ENCODE data around the gene HTR6.
"Not testable (repeated sequence)": the region's sequence is repeated elsewhere in the genome, so short reads cannot be mapped to it uniquely, and the experiment has no call there.

The HTR6 gene

GRCh38 chr1:19664453-19665185, at the start of gene HTR6:
TSS of gene HTR6 (plus strand) at chr1:19664875. CDS start at chr1:19665754, 879 bp downstream.
- peak in 1 of 2 experiments; percentile 40 for DNase-seq

- no peak for DNase-seq
These were observed 49.2 kb upstream of the HTR6 start for GRCh38 chr1:19615438-19615837.

DNA sequence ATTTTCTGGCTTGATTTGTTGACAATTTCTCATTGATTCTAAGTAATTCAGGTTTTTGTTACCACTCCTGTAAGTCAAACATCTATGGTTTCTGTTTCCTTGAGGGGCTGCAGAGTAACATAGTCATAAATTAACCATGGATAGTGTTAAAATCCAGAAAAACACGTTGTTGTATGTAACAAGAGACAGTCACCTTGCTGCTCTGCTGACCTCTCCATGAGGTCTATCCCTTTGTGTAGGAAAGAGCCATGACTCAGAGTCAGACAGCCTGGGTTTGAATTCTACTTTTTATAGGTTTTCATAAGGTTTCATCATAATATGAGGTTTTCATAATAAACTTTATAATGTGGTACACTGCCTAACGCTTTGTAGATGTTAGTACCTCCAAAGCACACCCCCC, 48.2 kb upstream of the HTR6 start:
- no peak for DNase-seq

GRCh38 chr1:19617376-19617775, 47.3 kb upstream of the HTR6 start:
- DNase-seq, result no peak

DNA sequence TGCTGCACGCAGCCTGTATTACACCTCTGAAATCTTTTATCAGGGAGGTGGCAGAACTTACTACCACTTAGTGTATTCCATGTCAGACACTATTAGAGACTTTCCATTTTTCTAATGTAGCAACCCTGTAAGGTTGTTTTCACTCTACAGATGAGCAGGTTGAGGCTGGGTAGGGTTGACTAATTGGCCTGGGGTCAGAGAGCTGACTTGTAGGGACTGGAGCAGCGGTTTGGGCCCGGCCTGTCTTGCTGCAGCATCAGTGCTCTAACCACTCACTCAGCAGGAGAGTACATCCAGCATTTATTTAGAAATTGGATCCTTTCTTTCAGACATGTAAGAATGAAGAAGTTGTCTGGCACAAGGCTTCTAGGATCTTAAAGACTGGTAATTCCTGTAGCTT, 46.2 kb upstream of the HTR6 start:
- DNase-seq, result no peak

GRCh38 chr1:19619697-19620384, 44.8 kb upstream of the HTR6 start:
- no peak for DNase-seq

- no peak for DNase-seq
These were observed 43.9 kb upstream of the HTR6 start for GRCh38 chr1:19620786-19621185.

DNA sequence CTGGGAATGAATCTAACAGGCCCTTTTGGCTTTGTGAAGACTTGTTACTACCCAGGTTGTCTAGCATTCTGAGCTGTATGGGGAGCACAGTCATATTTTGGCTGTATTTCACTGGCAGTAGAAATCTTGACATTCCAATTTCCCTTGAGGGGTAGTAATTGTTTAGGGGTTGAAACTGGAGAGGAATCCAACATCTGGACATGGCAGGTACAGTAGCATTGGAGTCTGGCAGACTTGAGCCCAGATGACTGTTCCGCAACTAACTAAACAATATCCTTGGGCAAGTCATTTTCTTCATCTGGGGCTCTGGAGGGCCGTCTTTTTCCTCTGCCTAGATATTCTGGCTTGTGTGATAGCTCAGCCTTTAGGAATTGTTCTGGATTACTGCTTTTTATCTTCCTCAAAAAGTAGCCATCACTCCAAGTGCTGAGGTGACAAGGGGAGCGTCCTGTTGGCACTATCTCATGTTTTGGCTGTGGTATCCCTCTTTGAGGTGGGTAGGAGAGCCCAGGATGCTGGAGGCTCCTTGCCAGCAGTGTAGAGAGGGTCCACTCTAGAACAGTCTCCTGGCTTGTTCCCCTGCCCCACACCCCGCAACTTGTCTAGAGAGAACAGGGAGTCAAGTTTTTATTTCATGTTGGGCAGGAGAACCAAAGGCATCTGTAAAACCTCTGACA, 43.3 kb upstream of the HTR6 start:
- no peak for DNase-seq

- no peak for DNase-seq
These were observed 42.5 kb upstream of the HTR6 start for GRCh38 chr1:19622204-19622603.

DNA sequence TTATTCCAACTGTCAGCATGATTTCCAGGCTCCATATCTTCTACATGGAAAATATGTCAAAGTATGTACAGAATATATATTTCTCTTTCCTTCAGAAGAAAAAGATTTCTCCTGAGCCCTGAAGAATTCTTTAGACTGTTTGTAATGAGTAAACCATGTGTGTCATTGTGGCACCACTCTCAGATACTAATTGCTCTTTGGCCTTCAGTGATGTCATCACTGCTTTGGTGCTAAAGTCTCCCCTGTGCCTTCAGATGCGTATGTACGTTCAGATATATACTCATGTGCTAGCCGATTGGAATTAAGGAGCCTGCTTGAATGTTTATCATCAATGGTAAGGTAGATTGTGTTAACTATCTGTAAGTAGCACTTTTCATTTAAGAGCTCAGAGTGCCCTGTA, 41.2 kb upstream of the HTR6 start:
- DNase-seq, result no peak

- no peak for DNase-seq
These were observed 39.3 kb upstream of the HTR6 start for GRCh38 chr1:19625291-19625937.

DNA sequence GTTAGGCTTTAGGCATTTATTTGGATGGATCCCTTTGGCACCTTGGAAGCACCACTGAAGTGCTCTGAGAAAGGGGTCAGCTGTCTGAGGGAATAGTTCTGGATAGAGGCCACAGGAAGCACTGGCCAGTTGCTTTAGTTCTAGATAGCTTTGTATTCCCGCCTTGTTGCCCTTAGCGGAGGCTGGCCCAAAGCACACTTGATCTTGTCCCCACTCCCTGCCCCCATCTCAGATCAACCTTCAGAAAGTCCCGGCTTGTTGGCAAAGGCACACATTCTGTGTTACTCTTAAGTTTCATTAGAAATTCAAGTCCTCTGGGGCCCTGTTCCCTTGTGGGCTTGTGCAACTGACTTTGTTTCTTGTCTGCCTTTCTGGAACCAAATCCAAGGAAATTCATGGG, 35.8 kb upstream of the HTR6 start:
- no peak for DNase-seq

DNA sequence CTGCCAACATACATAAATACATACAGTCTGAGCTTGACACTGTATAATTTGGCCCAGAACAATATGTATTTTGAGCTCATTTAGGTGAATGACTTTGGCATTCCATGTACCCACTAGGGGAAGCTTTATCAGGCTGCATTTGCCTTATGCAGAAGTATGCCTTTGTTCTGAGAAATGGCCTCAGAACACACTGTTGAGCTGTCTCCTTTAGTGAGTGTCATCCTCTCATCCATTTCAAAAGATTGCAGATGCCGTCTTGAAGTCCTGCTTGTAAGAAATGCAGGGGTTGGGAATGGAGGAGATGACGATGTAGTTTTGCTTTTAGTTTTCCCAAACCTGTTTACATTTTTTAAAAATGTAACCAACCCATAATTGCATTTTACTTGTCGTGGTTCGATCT, 35.3 kb upstream of the HTR6 start:
- no peak for DNase-seq

- not testable (repeated sequence) for DNase-seq
These were observed 34.5 kb upstream of the HTR6 start for GRCh38 chr1:19630192-19630591.

DNA sequence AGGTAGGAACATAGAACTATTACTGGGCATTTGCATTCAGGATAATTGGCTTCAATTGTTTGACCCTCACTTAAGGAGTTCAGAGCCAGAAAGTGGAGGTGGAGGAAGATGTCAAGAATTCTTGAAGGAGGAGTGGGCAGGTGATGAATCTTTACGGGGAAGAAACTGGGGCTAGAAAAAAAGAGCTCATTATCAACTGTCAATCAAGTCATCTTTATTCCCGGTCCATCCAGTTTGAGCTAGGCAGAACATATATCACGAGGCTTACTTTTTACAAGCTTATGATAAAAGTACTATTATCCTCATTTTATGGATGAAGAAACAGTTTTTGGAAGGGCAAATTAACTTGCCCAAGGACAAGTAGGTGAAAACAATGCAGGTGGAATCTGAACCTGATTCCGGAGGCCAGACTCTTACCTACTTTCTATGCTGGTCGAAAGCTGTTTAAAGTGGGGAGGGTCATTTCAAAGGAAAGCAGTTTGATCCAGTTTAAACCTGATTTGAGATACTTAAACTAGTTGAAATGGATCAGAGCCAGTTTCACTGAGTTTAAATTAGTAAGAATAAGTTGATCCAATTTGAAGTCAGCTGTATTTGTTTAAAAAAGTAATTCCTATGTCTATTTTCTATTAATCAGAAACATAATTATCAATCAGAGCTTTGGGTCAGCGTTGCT, 33.8 kb upstream of the HTR6 start:
- DNase-seq, result no peak

DNA sequence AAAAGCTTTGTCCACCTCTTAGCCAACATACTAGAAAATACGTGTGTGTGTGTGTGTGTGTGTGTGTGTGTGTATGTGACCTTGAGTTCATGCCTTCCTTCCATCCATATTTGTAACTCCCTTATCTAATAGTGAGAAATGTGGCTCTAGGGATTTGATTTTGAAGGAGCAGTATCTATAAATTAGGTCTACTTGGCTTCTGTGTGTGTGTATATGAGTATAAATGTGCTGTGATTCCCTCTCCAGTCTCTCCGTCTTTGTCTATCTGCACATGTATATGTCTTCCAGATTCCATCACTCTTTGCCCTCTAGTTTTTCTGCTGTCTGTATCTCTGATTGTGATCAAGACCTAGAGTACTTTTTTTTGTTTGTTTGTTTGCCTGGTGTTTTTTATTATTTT, 32.5 kb upstream of the HTR6 start:
- no peak for DNase-seq

GRCh38 chr1:19633106-19633505, 31.6 kb upstream of the HTR6 start:
- DNase-seq, result no peak

- DNase-seq, result not testable (repeated sequence)
These were observed 29.6 kb upstream of the HTR6 start for GRCh38 chr1:19635064-19635463.

DNA sequence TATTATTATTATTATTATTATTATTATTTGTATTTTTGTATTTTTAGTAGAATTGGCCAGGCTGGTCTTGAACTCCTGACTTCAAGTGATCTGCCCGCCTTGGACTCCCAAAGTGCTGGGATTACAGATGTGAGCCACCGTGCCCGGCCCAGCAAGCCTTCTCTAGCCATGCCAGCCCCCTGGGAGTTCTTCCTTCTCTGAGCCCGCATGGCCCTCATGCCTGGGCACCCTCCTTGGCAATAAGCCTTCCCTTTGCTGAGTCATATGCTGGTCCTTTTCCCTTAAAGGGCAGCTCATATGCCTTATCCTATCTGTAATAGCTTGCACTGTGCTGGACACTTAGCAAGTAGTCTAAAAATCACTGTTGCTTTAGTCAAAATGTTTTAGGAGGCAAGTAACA, 29.0 kb upstream of the HTR6 start:
- no peak for DNase-seq

DNA sequence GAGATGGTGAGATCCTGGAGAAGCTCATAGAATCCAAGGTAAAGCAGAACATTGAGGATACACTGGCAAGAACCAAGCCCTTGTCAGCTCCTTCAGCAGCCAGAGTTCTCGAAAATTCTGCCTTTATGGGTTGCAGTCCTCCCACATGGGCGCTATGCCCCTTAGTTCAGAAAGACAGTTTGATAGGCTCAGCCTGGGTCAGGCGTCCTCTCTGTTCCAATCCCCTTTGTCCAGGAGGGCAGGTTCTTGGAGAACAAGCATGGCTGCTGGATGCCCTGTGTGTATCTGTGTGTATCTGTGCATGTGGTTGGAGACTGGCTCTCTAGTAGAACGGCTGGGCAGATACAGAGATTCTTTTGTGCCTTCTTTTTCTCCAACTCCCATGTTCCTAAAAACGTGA, 28.6 kb upstream of the HTR6 start:
- DNase-seq, result no peak

- not testable (repeated sequence) for DNase-seq
These were observed 27.9 kb upstream of the HTR6 start for GRCh38 chr1:19636749-19637148.

GRCh38 chr1:19637606-19638005, 27.1 kb upstream of the HTR6 start:
- DNase-seq, result no peak

- DNase-seq, result not testable (repeated sequence)
These were observed 25.4 kb upstream of the HTR6 start for GRCh38 chr1:19639228-19639627.

All from NCI-H524 (cell line).